ENCODE data around the gene WNT7A. TPM values are rescaled to one million over a fixed set of nuclear protein-coding genes. Genes with fewer than 3 reads are reported as not detected.
"Not testable (repeated sequence)": the region's sequence is repeated elsewhere in the genome, so short reads cannot be mapped to it uniquely, and the experiment has no call there.

The WNT7A gene
- 0.47 and 1.3 TPM in 2 replicates for total RNA-seq (2014; rRNA removed; shearing (Covaris generic))
- polyA plus RNA-seq (2015; cell fraction: cytosol; rRNA removed), result 1.5 and 2.6 TPM in 2 replicates
- 1.0 and 1.1 TPM in 2 replicates for polyA plus RNA-seq (2015; cell fraction: nucleus; rRNA removed)

GRCh38 chr3:13879946-13880810 lies at the start of gene WNT7A:
Gene WNT7A (minus strand): TSS chr3:13880071. CDS start chr3:13879816, 255 bp downstream.
- no peak for DNase-seq (ENCODE audit: low read depth)

- DNase-seq (ENCODE audit: low read depth), result not testable (repeated sequence)
These were observed 48.9 kb upstream of the WNT7A start for GRCh38 chr3:13928741-13929140.

DNA sequence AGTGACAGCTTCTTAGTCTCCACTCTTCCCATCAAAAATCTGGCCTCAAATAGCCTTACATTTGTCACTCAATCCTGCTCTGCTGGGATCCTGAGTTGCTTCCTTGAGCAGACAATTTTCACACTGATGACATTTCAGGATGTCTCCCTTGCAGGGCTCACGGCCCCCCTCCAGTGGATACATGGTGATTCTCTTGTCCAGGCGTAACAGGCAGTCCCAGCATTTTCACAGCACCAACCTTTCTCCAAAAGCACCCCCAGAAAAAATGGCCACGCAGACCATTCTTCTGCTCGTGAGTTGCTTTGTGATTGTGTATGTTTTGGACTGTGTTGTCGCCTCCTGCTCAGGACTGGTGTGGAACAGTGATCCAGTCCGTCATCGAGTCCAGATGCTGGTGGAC lies 47.4 kb upstream of the WNT7A start:
- peak; percentile 4 for DNase-seq (ENCODE audit: low read depth)

DNA sequence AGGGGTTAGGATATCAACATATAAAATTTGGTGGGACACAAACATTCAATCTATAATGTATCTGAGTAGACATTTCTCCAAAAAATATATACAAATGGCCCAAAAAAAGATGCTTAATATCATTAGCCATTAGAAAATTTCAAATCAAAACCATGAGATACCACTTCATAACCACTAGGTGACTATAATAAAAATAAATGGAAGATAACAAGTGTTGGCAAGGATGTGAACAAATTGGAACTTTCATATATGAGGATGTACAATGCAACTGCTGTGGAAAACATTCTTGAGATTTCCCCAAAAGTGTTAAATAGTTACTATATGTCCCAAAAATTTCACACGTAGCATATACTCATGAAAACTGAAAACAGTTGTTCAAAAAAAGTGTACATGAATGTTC lies 36.5 kb upstream of the WNT7A start:
- DNase-seq (ENCODE audit: low read depth), result no peak

DNA sequence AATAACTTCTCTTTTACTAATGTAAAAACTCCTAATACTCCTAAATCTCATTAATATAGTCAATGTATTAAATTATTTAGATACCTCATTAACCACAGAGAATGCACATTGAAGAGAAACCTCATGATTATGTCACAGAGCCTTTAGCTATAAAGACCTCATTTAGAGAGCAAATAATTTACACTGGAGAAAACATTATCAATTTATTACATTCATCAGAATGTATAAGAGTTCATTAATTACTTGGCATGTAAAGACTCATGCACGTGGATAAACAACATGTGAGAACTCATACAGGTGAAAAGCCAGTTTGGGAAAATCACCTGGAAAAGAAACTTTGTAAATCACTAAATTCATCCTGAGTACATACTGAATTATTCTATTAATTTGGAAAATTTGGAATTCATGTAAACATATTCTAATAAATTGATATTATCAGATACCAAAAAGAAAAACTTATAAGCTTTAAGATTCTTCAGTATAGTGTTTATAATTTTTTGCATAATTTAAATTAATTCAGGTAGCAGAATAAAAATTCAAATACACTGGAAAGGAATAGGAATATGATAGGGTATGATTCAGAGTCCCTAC lies 22.9 kb upstream of the WNT7A start:
- DNase-seq (ENCODE audit: low read depth), result no peak

DNA sequence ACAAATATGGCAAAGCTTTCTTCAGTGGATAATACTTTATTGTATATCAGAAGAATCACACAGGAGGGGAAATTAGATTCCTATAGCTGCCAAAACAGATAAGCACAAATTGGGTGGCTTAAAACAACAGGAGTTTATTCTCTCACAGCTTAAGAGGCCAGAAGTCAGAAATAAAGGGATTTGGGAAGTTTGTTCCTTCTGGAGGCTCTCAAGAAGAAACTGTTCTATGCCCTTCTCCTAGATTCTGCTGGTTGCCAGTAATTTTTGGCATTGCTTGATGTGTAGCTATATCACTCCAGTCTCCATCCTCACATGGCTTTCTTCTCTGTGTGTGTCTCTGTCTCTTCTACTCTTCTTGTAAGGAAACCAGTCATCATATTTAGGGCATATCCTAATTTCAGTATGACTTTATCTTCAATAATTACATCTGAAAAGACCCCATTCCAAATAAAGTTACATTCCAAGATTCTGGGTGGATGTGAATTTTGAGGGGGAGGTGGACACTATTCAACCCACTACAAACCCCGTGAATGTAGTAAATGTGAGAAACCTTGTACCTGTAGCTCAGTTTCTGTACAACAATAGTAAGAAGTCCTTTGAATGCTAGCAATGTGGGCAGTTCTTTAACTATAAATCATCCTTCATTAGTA lies 22.2 kb upstream of the WNT7A start:
- DNase-seq (ENCODE audit: low read depth), result no peak

GRCh38 chr3:13898346-13898745 lies 18.5 kb upstream of the WNT7A start:
- DNase-seq (ENCODE audit: low read depth), result no peak

DNA sequence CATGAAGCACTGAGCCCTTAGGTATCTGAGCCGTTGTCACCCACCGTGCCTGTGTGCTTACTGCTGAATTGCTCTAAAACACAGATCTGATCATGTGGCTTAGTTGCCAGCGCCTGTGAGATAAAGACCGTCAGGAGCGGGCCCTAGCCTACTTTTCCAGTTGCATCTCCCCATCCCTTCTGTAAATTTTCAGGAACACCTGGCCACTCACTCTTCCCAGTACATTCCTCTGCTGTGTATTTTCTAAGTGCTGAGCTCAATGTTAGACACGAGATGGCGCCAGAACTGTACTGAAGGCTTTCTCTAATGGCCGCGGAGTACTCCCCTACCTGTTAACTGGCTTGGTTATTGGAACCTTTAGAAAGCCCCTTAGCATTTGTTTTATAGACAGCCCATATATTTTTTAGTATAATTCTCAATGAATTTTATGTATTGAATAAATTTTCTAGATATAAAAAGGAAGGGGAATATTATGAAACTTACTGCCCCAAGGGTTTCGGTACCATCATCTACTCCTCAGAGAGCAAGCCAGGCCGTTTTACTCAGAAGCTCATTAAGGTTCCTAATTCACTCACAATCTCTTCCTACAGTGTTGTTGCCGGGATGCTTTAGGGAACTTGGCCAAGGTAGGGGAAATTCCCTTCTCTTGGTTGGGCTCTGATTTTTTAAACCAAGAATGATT lies 16.7 kb upstream of the WNT7A start:
- DNase-seq (ENCODE audit: low read depth), result peak; percentile 56

GRCh38 chr3:13895155-13896105 lies 15.6 kb upstream of the WNT7A start:
- peak; percentile 90 for DNase-seq (ENCODE audit: low read depth)

- no peak for DNase-seq (ENCODE audit: low read depth)
These were observed 14.9 kb upstream of the WNT7A start for GRCh38 chr3:13894807-13895154.

GRCh38 chr3:13894096-13894806 lies 14.4 kb upstream of the WNT7A start:
- DNase-seq (ENCODE audit: low read depth), result no peak

DNA sequence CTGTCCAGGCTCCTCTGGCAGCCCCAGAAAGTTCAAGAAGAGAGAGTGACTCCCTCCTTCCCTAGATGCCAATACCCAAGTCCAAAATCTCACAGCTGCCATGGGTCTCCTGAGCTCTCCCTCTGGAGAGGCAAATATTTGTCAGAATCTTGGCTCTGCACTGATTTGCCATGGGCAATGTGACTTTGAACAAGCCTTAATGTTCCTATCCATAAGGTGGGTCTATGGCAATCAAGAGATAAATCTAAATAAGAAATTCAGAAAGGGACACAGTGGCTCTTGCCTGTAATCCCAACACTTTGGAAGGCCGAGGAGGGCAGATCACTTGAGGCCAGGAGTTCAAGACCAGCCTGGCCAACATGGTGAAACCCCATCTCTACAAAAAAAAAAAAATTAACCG lies 12.4 kb upstream of the WNT7A start:
- no peak for DNase-seq (ENCODE audit: low read depth)

GRCh38 chr3:13891492-13892073 lies 11.7 kb upstream of the WNT7A start:
- peak; percentile 39 for DNase-seq (ENCODE audit: low read depth)

DNA sequence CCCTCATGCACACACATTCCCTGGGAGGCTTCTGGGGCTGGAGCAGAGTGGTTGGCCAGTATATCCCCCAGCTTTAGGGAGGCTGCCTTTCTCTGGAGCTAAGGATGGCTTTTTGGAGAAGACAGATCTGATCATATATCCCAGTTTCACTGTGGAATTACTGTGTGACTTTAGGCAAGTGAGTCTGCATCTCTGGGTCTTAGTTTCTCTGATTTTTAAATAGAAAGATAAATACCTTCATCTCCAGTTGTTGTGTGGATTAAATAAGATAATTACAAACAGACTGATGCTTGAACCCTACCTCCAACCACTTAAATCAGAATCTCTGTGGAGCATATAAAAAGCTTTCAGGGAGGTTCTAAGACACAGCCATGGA lies 11.1 kb upstream of the WNT7A start:
- DNase-seq (ENCODE audit: low read depth), result no peak

GRCh38 chr3:13890377-13891016 lies 10.6 kb upstream of the WNT7A start:
- peak; percentile 59 for DNase-seq (ENCODE audit: low read depth)

DNA sequence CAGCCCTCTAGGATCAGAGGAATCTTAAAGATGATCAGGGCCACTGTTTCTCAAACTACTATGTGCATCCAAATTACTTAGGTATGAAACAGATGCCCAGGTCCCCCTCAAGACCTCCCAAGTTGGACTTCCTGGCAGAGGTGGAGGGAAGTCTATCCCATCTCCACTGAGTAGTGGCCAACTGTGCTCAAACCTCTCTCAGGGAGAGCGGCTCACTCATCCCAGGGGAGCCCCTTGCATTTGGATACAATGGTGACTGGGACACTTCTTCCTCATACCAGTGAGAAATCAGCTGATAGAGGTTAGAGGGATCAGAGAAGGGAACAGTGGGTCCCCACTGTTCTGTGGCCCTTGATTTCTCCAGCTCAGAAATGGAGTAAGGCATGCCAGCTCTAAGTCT lies 8.7 kb upstream of the WNT7A start:
- no peak for DNase-seq (ENCODE audit: low read depth)

GRCh38 chr3:13887495-13888300 lies 7.8 kb upstream of the WNT7A start:
- DNase-seq (ENCODE audit: low read depth), result no peak

- DNase-seq (ENCODE audit: low read depth), result no peak
These were observed 6.8 kb upstream of the WNT7A start for GRCh38 chr3:13886593-13887129.
